T-helper 1 cell treated with Interleukin-12 subunit alpha and Interleukin-12 subunit beta and Interleukin-4 antibody, amounts not matched to agents 30 ng/mL and 1 ng/mL, for 36 hours (primary cell): Measurements from ENCODE around the gene EMX2. TPM values are rescaled to one million over a fixed set of nuclear protein-coding genes. Genes with fewer than 3 reads are reported as not detected.

Experiments
- intact Hi-C: fragments of 100-400 bp; cut with micrococcal nuclease; formaldehyde crosslinking; loops from one replicate; pipeline ENCODE4 v1.15.1; 2024
- total RNA-seq: library from RNA; stranded (reverse); gene quantifications from 2 replicates; pipeline ENCODE4 v1.2.3, GENCODE V29; 2022

The EMX2 gene
- total RNA-seq, 1 donor from 2014 or later, result not detected

- intact Hi-C loops, result loop anchor here (5.0 kb wide), 1 partner anchor 376 kb away; no protein-coding TSS in a partner anchor
Observed at GRCh38 chr10:117543225-117544003, 868 bp downstream of the EMX2 start.

GRCh38 chr10:117544004-117544701, 1.6 kb downstream of the EMX2 start:
- intact Hi-C loops, result loop anchor here (5.0 kb wide), 1 partner anchor 377 kb away; no protein-coding TSS in a partner anchor

GRCh38 chr10:117544711-117545140, 2.2 kb downstream of the EMX2 start:
- intact Hi-C loops, result loop anchor here (5.0 kb wide), 1 partner anchor 377 kb away; no protein-coding TSS in a partner anchor

GRCh38 chr10:117545141-117546019, 2.8 kb downstream of the EMX2 start:
- intact Hi-C loops, result no loop called here

GRCh38 chr10:117546020-117546580, 3.6 kb downstream of the EMX2 start:
- intact Hi-C loops, result no loop called here

GRCh38 chr10:117546581-117547015, 4.1 kb downstream of the EMX2 start:
- intact Hi-C loops, result no loop called here

- intact Hi-C loops, result no loop called here
Observed at GRCh38 chr10:117547016-117547715, 4.6 kb downstream of the EMX2 start.

GRCh38 chr10:117547716-117548668, 5.4 kb downstream of the EMX2 start:
- intact Hi-C loops, result loop anchor here (2.0 kb wide), 2 partner anchors 15 to 415 kb away; no protein-coding TSS in a partner anchor

GRCh38 chr10:117549100-117549585, 6.6 kb downstream of the EMX2 start:
- intact Hi-C loops, result loop anchor here (2.0 kb wide), 2 partner anchors 16 to 416 kb away; no protein-coding TSS in a partner anchor

- intact Hi-C loops, result no loop called here
Observed at GRCh38 chr10:117550076-117550475, 7.5 kb downstream of the EMX2 start.

GRCh38 chr10:117550599-117551329, 8.2 kb downstream of the EMX2 start:
- intact Hi-C loops, result no loop called here

- intact Hi-C loops, result no loop called here
Observed at GRCh38 chr10:117551330-117552155, 9.0 kb downstream of the EMX2 start.

- intact Hi-C loops, result no loop called here
Observed at GRCh38 chr10:117552156-117552631, 9.6 kb downstream of the EMX2 start.

GRCh38 chr10:117552701-117553141, 10.2 kb downstream of the EMX2 start:
- intact Hi-C loops, result loop anchor here (1.0 kb wide), 1 partner anchor 689 kb away; no protein-coding TSS in a partner anchor

GRCh38 chr10:117553142-117553814, 10.7 kb downstream of the EMX2 start:
- intact Hi-C loops, result loop anchor here (1.0 kb wide), 1 partner anchor 688 kb away; no protein-coding TSS in a partner anchor

GRCh38 chr10:117553815-117554172, 11.2 kb downstream of the EMX2 start:
- intact Hi-C loops, result loop anchor here (1.0 kb wide), 1 partner anchor 688 kb away; no protein-coding TSS in a partner anchor
